ENCODE measurements around the gene KLHL2.
"Not testable (repeated sequence)": the region's sequence is repeated elsewhere in the genome, so short reads cannot be mapped to it uniquely, and the experiment has no call there.

KLHL2 gene

GRCh38 chr4:165203541-165204461 lies 3.6 kb upstream of the KLHL2 start:
- no peak for DNase-seq

GRCh38 chr4:165204462-165204830 lies 2.9 kb upstream of the KLHL2 start:
- no peak for DNase-seq

DNA sequence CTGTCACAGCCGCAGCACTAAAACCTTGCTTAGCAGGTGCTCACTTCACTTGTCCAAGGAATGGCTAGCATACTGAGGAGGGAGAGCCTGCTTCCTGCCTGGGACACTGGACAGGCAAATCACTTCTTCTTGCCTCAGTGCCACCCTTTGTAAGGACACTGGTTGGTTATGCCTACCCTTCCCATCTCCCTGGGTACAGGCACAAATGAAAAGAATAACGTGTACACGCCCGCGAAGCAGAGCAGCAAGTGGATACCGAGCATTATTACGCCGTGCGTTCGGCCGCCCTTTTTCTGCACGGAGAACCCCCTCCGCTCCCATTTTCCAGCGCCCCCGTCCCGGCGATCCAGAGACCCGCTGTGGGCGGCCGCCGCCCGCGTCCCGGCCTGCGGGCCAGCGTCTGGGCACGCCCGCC lies 338 bp upstream of the KLHL2 start:
- DNase-seq, result no peak

GRCh38 chr4:165208221-165208652 lies 876 bp downstream of the KLHL2 start:
- DNase-seq, result no peak

- DNase-seq, result peak; percentile 65
Measured at GRCh38 chr4:165208741-165209388, 1.5 kb downstream of the KLHL2 start.

- DNase-seq, result no peak
Measured at GRCh38 chr4:165209796-165210195, 2.4 kb downstream of the KLHL2 start.

DNA sequence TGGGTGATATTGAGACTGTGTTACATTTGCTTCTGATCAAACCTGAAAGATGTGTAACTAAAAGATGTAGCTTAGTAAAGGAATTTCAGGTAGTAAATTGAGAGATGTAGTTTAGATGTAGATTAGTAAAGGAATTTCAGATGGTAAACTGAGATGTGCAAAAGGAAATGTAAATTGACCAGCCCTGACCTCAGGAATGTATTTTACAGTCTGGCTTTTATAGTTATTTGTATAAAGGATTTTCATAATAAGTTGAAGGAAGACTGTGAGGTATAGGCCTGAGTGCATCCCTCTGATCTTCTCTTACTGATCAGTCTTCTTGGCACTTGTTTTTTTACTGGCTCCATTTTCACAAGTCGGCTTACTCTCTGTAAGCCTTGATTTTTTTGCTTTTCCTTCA lies 3.2 kb downstream of the KLHL2 start:
- no peak for DNase-seq

- not testable (repeated sequence) for DNase-seq
Measured at GRCh38 chr4:165212647-165213046, 5.3 kb downstream of the KLHL2 start.

GRCh38 chr4:165213404-165213803 lies 6.0 kb downstream of the KLHL2 start:
- DNase-seq, result not testable (repeated sequence)

GRCh38 chr4:165213991-165214709 lies 6.8 kb downstream of the KLHL2 start:
- not testable (repeated sequence) for DNase-seq

DNA sequence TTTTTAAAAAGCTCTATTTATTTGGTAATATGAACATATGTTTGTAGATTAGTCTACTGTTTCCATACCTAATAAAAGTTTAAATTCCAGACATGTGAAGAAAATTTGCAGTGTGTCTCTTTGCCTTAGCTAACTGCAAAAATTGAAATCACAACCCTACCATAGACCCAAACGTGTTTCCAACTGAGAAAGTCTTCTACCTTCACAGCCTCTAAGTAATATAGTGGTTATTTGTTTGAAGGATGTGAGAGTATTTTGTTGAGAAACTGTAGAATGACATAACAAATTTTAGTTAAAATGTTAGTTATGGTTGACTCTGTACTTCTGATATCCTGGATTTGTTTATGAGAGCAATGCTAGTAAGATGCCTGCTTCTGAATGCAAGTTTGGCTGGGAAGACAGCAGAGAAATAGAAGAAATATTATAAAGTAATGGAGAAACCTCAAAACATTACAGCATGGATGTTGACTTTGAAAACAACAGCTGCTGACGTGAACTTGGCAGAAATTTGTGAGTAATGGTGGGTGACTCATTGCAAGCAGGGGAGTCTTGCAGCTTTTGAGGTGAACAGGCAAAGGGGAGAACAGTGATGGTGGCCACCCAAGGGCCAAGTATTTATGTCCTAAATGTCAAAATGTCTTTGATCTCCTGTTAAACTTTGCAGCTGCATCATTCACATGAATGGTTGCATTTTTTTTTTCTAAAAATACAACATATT lies 7.8 kb downstream of the KLHL2 start:
- not testable (repeated sequence) for DNase-seq

DNA sequence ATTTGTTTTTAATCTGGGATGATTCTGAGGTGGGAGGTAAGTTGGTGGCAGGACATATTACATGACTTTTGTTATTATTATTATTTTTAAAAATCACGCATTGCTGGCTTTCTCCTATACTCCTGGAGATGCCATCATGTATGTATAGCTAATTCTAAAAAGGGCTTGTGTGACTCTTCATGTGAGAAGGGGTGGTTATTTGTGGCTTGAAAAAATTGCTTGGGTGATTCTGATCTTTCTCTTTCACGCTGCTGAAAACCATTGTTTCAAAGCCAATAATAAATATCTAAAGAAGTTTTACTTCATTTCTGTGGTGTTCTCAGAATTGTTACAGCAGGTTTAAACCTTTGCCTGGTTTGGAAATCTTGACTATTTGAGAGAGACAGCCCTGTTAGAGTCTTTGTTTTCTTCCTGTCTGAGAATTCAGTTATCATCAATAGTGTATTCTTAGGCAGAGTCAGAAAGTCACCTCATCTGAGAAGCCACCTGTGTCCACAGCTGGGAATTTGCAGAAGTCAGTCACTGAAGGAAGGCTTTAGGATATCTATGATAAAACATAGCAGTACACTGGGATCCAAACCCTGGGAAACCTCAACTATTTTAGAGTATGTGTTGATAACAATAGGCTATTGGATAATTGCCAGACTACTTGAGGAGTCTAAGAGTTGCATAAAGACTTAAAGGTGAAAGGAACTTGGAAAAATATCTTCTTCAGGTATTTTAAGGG lies 8.6 kb downstream of the KLHL2 start:
- DNase-seq, result not testable (repeated sequence)

GRCh38 chr4:165217325-165217724 lies 10.0 kb downstream of the KLHL2 start:
- DNase-seq, result no peak

- not testable (repeated sequence) for DNase-seq
Measured at GRCh38 chr4:165221306-165221705, 13.9 kb downstream of the KLHL2 start.

- DNase-seq, result not testable (repeated sequence)
Measured at GRCh38 chr4:165221993-165222650, 14.8 kb downstream of the KLHL2 start.

DNA sequence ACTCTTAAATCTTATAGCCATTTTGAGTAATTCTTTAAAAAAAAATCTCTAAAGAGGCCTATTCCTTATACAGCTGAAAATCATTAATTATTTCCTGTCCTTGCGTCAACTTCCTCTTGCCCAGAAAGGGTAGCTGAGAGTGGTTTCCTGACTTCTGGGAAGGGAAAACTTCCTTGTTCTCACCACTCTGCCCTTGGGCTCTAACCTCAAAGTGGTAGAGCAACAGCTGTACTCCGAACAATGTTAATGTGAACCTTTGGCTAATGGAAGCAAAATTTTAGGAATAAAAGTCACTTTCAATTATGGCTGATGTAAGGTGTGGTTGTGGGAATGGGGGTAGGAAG lies 15.3 kb downstream of the KLHL2 start:
- no peak for DNase-seq

DNA sequence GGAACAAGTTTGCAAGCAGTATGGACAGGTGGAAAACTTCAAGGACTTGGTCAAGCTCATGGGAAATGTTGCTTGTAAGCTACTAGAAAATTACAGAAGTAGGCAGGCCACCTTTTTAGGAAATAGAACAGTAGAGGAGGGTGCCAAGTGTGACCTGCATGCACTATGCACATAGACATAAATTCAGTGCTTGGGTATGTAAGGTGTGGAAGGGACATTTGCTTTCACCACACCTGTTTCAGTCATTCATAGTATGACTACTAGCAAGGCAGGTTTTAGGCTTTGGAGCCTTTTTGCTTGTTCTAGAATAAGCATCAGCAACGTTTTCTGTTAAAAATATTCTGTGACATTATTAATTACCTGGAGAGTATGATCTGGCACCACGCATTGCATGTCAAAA lies 20.0 kb downstream of the KLHL2 start:
- DNase-seq, result not testable (repeated sequence)

- DNase-seq, result not testable (repeated sequence)
Measured at GRCh38 chr4:165229490-165230200, 22.3 kb downstream of the KLHL2 start.

DNA sequence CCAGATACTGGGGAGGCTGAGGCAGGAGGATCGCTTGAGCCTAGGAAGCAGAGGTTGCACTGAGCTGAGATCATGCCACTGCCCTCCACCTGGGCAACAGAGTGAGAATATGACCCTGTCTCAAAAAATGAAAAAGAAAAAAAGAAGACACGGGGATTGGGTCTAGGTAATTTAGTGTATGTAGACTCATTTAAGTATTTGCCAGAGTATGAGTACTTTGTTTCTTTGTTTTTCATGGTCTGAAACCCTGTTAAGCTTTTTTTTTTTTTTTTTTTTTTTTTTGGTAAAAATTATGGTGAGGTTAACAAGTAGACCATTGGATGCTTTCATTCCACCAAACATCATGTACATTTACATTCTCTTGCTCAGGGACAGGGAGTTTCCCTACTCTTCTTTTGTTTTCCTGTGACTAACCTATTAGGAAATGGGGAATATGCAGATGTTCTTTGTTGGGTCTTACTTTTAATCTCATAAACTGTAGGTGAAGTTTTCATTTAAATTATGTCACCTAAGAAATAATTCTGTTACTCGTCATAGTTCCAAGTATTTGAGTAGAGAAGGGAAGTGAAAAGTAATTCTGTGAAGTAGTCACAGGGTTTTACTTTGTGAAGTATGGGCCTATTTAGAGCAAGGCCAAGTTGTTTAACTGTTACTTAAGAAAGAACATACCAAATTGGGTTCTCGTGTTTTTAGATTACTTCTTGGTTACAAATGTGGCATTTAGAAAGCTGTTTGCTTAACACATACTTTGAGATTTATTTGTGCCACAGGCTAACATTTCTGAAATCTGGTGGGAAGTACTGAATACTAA lies 25.5 kb downstream of the KLHL2 start:
- not testable (repeated sequence) for DNase-seq

GRCh38 chr4:165234766-165235165 lies 27.4 kb downstream of the KLHL2 start:
- DNase-seq, result no peak
